Right lung (tissue), 5 donors: ENCODE measurements around the gene AFAP1. TPM values are rescaled to one million over a fixed set of nuclear protein-coding genes. Genes with fewer than 3 reads are reported as not detected.

Experiments
- polyA plus RNA-seq, 5 donors: library from polyadenylated mRNA; unstranded; fragments of 120-200 nt; gene quantifications; one replicate each; pipeline versions ENCODE4 v1.2.1 to v1.2.3, GENCODE V29; 2013; ENCODE audit warnings: inconsistent platforms in 1 of 5, low replicate concordance in 1 of 5; ENCODE audit not compliant: insufficient read length in 5 of 5, insufficient read depth in 1 of 5

AFAP1 gene
- polyA plus RNA-seq, 5 donors = 20.4 to 28.0 (median 24.3) TPM

Other genes starting within 250 kb of the AFAP1 start
- 1 to 10 TPM; 5.9 to 7.1 (median 6.1) TPM for gene ABLIM2, start 219.0 kb upstream of the AFAP1 start, polyA plus RNA-seq